Measurements from ENCODE around the gene OPN4. TPM values are rescaled to one million over a fixed set of nuclear protein-coding genes. Genes with fewer than 3 reads are reported as not detected.
A peak's percentile ranks its signal among the peaks of the same experiment; 100 is the strongest.

Gene OPN4
- total RNA-seq, 1 experiment from 2014 or later: not detected

DNA sequence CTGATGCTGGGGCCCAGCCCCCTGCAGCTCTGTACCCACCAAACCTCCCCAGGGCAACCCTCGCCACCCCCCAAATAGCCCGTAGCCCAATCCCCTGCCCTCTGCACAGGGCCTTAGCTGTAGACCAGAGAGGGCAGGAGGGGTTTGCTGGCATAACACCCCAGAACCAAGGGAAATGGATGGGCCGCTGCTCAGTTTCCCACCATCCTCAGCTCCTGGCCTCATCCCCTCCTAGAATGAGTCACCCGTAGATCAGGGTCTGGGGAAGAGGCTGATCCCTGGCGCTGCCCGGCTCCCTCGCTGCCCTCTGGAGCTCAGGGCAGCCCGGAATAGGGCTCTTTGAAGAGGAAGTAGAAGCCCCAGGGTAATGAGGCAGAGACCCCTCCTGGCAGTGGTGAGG is 45.2 kb downstream of the OPN4 start:
- no peak for DNase-seq (ENCODE audit: low spot score)

DNA sequence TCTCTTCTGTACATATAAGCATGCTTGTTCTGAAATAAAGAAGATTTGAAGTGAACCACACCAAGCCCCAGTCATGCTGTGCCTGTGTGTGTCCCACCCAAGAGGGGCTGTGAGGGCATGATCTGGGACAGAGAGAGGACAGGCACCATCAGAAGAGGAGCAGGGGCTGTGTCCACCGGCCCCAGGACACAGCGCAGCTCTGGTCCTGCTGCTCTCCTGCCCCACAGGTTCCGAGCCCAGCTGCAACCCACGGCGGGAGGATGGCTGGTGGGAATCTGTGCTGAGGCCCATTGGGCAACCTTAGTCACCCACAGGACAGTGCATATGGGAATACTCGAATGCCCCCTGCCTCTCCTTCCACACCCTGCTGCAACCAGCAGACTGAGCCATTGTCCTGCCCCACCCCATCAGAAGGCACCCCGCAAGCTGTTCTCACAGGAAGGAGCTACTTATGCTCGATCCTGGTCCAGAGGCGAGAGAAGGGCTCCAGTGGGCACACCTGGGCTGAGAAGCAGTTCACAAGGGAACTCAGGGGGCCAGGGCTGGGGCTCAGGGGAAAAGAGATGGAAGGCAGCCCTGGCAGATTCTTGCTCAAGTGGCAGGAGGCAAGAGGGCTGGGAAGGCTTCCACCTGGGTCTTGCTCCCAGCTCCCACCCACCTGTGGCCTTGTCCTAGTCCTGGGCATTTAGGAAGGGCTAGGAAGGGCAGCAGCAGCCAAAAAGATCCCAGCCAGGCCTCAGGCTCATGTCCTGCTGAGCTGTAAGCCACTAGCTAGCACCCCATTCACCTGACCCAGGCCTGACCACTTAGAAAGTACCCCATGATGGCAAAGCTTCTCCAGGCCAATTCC is 45.9 kb downstream of the OPN4 start:
- no peak for DNase-seq (ENCODE audit: low spot score)

DNA sequence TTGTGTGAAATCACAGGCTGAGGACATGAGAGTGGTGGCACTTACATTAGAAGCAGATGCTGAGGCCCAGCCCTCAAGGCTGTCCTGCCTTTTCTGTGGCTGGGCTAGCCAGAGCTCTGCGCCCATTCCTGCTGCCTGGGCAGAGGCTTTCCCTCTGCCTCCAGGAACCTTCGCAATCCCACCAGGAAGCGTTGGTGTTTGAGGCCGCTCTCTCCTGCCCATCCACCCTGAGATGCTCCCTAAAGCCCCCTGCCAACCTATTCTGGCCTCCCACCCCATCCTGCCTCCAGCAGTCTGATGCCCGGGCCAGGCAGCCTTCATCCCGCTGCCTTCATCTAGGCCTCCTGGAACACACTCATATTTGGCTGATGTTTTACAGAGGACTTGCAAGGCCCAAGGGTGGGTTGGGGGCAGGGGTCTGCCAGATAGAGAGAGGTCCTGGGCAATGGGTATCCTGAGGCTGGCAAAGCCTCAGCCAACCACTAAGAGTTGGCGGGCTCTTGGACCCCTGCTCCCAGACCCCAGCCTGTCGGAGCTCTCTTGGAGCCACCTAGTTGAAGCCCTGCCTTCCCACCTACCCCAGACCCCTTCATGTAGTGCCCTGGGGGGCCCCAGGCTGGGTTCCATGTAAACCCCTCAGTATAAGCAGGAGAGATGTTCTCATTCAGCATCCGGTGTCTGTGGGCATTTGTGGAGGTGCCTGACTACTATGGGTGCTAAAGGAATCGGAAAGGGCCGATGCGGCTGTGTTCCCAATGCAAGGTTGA is 46.7 kb downstream of the OPN4 start:
- no peak for DNase-seq (ENCODE audit: low spot score)

- no peak for DNase-seq (ENCODE audit: low spot score)
Measured at GRCh38 chr10:86703176-86703575, 48.8 kb downstream of the OPN4 start.

GRCh38 chr10:86705139-86705538 is 50.8 kb downstream of the OPN4 start:
- no peak for DNase-seq (ENCODE audit: low spot score)

DNA sequence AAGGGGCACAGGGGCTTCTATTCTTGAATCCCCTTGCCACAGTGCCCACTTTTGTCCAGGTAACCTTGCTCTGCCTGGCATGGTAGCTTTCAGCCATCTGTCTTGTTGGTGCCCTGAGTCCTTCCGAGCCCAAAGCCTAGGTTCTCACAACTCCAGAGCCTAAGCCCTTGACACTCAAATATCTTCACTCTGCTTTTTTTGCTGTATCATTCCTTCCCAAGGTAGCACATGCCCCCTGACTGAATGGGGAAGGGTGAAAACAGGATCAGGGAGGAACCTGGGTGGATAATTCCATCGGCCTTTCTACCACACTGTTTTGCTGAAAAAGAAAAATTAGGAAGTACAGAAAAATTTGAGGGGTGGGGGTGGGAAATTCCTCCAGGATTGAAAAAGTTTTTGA is 51.6 kb downstream of the OPN4 start:
- DNase-seq (ENCODE audit: low spot score): no peak

GRCh38 chr10:86706401-86706841 is 52.1 kb downstream of the OPN4 start:
- no peak for DNase-seq (ENCODE audit: low spot score)

DNA sequence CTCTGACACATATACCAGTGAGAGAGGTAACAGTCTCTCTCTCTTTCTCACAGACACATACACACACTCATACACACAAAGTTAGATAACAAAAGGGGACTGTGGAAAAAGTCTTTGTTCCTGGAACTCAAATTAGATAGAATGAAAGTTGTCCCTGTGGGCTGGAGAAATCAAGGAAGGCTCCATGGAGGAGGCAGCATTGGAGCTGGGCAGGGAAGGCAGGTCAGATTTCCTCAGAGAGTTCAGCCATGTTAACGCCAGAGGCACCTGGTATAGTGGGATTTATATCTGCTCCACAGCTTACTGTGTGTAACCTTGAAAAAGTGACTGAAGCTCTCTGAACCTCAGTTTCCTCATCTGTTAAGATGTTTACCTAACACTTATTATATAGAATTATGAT is 52.6 kb downstream of the OPN4 start:
- DNase-seq (ENCODE audit: low spot score): no peak

DNA sequence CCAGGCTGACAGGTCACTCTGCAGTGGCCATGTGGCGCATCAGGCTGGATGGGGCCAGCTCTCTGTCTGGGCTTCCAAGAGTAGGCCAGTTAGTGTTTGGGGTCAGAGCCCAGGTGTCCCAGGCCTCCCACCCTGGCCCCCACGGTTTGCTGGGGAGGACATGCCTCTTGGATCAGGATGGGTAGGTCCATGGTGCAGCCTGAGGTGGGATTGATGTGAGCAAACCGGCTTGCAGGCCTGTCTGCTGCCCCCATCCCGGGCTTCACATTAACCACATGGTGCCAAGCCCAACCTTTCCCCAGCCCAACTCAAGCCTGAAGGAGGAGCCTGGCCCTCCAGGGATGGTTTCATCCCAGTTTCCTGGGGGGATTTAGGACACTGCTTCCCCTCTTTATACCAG is 53.2 kb downstream of the OPN4 start:
- DNase-seq (ENCODE audit: low spot score): no peak

DNA sequence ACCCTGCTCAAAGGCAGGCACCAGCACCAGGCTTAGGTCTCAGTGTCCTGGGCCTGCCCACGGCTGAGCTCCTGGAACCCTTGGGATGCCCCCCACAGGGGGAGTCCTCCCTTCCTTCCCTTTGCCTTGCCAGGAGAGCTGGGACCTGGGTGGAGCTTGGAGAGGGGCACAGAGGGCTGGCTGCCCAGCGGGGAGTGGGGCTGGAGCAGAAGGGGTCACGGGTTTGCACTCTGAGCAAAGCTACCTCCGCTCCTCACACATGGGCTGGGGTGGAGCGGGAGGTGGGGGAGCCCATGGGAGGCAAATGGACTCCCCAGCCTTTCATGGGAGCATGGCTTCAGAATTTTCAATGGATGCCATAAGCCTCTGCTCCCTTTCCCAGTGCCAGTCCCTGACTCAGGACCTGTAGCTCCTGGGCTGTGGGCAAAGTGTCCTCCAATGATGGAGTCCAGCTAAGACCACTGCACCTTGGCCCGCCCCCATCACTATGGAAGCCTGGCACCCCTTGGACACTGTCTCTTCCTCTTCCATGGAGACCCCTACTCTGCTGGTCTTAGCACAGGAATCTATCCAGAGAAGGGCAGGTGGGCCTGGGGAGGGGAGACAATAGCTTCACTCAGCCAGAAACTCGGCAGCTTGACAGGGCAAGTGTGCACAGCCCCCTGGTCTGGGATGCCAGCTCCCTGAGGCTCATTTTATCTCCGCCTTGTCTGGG is 53.9 kb downstream of the OPN4 start:
- no peak for DNase-seq (ENCODE audit: low spot score)

GRCh38 chr10:86708783-86709380 is 54.5 kb downstream of the OPN4 start:
- DNase-seq (ENCODE audit: low spot score): no peak

DNA sequence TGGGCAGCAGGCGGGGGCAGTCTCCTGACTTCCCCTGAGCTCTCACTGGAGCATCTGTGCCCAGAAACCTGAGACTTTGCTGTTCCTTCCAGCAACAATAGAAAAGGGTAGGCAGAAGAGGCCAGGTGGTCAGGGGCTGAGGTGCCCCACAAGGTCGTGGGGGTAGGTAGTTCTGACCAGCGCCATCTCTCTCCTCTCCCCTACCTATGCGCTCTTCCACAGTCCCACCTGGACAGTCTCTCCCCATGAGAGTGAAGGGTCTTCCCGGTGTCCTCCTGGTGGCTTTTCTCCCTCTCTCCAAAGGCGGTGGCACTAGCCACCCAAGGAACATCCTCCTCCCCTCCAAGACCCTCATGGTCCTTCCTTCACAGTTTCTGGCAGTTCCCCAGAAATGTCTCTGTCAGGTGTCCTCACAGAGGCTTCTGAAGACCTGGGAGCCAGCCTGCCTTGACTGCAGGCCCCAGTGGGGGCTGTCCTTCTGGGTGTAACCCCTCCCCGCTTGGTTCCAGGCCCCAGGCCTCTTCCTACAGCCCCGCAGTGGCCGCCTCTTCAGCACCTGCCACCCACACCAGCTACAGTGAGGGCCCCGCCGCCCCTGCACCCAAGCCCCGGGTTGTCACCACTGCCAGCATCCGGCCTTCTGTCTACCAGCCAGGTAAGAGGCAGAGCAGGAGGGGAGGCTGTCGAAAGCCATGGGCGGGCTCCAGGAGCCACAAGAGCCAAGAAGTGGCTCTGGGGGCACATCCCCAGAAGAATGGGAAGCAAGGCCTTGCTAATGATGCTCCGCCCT is 55.2 kb downstream of the OPN4 start:
- no peak for DNase-seq (ENCODE audit: low spot score)

- DNase-seq (ENCODE audit: low spot score): peak; percentile 92
Measured at GRCh38 chr10:86710987-86711512, 56.7 kb downstream of the OPN4 start.

GRCh38 chr10:86711513-86712316 is 57.4 kb downstream of the OPN4 start:
- DNase-seq (ENCODE audit: low spot score): peak; percentile 37

- DNase-seq (ENCODE audit: low spot score): no peak
Measured at GRCh38 chr10:86712317-86712707, 58.0 kb downstream of the OPN4 start.

DNA sequence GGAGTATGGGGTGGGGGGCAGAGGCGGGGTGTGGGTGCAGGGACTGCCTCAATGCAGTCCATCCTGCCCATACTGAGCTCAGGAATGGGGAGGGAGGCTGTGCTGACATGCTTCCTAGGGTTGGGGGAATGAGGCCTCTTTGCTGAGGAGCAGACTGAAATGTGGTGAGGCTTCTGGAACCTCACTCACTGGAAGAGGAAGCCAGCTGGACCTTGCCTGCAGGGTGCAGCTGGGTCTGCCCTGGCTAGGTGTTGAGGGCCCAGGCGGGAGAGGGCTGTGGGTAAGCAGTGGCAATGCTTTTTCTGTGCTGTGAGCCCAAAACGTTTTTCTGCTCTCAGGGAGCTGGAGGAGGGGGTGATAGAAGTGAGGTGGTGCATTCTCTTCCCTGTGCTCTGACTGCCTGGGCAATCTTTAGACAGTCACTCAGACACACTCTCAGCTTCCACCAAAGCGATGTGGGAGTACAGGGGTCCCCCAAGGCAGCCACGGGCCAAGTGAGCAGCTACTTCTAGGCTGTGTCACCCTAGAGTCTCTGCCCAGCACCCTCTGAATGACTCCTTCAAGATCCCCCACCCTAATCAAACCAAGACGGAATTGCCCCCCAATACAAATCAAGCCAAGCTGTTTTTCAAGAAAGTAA is 60.9 kb downstream of the OPN4 start:
- DNase-seq (ENCODE audit: low spot score): no peak

- no peak for DNase-seq (ENCODE audit: low spot score)
Measured at GRCh38 chr10:86715836-86716235, 61.5 kb downstream of the OPN4 start.
